Mammary epithelial cell (primary cell): Measurements from ENCODE around the gene BCL11A.

Source experiments
- EZH2 ChIP-seq: IDR thresholded peaks from 2 replicates; pipeline ENCODE4 v1.6.1; 2012; ENCODE audit warnings: low read length, inconsistent platforms, borderline replicate concordance
- TF ChIP-seq, protein P1 (sequence below), 2 donors: IDR thresholded peaks in 1 of 2; conservative IDR thresholded peaks in 1 of 2; 2 replicates each; pipeline ENCODE4 v1.5.1; 2011 to 2012; ENCODE audit warnings: inconsistent platforms in 2 of 2, low read length in 2 of 2, mild to moderate bottlenecking in 2 of 2, control low read depth in 1 of 2, low read depth in 1 of 2; ENCODE audit not compliant: insufficient read depth in 1 of 2; ENCODE audit errors: extremely low read depth in 1 of 2

DNA sequence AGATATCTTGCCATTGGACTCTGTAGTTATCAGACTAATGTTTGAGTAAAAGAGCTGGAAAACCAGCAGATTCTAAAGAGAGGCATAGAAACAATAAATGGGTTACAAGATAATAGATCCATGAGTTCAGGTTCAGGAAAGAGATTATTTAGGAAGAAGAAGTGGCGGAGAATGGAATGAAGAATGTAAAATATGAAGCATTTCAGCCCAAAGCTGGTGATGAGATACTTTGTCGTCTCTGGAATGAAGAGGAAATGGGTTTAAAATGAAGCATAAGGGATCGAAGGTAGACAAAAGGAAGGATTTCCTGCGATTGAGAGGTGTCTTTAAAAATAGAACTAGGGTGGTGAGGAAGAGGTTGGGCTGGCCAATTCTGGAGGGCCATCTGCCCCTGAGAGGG lies 36.6 kb downstream of the BCL11A start:
- TF ChIP-seq, protein P1, sequence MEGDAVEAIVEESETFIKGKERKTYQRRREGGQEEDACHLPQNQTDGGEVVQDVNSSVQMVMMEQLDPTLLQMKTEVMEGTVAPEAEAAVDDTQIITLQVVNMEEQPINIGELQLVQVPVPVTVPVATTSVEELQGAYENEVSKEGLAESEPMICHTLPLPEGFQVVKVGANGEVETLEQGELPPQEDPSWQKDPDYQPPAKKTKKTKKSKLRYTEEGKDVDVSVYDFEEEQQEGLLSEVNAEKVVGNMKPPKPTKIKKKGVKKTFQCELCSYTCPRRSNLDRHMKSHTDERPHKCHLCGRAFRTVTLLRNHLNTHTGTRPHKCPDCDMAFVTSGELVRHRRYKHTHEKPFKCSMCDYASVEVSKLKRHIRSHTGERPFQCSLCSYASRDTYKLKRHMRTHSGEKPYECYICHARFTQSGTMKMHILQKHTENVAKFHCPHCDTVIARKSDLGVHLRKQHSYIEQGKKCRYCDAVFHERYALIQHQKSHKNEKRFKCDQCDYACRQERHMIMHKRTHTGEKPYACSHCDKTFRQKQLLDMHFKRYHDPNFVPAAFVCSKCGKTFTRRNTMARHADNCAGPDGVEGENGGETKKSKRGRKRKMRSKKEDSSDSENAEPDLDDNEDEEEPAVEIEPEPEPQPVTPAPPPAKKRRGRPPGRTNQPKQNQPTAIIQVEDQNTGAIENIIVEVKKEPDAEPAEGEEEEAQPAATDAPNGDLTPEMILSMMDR (conservative IDR thresholded peaks at IDR 0.05 in 1 of 2, IDR thresholded peaks at IDR 0.05 in 1 of 2; ENCODE audit: extremely low read depth in 1 of 2, insufficient read depth in 1 of 2, low read depth in 1 of 2, low read length in 2 of 2): no peak
- TF ChIP-seq EZH2: no peak
